Measurements from ENCODE around the gene PRDM16. TPM values are rescaled to one million over a fixed set of nuclear protein-coding genes. Genes with fewer than 3 reads are reported as not detected.

PRDM16 gene
- polyA plus RNA-seq, 1 experiment = 0.06 TPM

DNA sequence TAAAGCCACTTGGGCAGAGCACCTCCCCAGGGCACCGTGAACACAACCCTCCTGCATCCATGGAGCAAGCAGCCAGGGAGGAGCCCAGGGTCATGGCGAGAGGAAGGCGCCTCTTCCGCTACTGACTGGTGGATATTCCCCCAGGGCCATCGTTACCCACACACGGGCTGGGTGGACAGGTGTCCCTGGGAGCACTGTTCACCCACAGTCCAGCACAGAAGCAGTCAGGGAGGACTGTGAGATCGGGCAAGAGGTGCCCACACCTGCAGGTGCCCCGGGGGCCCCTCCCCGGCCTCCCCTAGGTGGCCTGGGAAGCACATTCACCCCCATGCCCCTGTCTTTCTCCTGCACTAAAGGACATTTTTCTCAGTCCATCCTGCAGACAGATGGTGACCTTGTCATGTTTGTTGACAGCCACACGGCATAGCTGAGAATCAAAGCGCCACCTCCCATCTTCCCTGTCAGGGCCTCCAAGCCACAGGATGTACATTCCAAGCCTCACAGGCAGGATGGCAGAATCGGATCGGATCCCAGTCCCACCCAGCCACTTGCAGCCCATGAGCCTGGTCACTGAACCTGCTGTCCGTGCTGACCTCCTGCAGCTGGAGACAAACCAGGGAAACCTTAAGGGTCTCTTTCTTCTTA is 160.2 kb downstream of the PRDM16 start:
- H3K27ac ChIP-seq (ENCODE audit: low read depth, low read length) = no peak overlapping the region
- H3K27me3 ChIP-seq (ENCODE audit: control insufficient read depth, insufficient read depth, low read length) = peaks cover 6% of the 10 kb centered on the region
- H3K9me3 ChIP-seq (ENCODE audit: control insufficient read depth, insufficient read depth, low read length) = peaks cover 3% of the 10 kb centered on the region; the same call in 1 of the 2 replicates
- no peak overlapping the region for H3K4me3 ChIP-seq (ENCODE audit: low read depth, low read length)
- no peak for TF ChIP-seq CTCF (IDR thresholded peaks at IDR 0.05; ENCODE audit: low read depth, low read length)
- ChIA-PET CTCF (no interaction called here), POLR2A (no interaction called here)
- no peak for DNase-seq (ENCODE audit: low read depth, low spot score)

- Histone ChIP-seq H3K27ac (ENCODE audit: low read depth, low read length) (no peak overlapping the region), H3K4me3 (ENCODE audit: low read depth, low read length) (no peak overlapping the region), H3K9me3 (ENCODE audit: control insufficient read depth, insufficient read depth, low read length) (peaks cover 3% of the 10 kb centered on the region; the same call in 1 of the 2 replicates), H3K27me3 (ENCODE audit: control insufficient read depth, insufficient read depth, low read length) (peaks cover 6% of the 10 kb centered on the region)
- DNase-seq (ENCODE audit: low read depth, low spot score) = no peak
- no peak for TF ChIP-seq CTCF (IDR thresholded peaks at IDR 0.05; ENCODE audit: low read depth, low read length)
- CTCF ChIA-PET = no interaction called here
- POLR2A ChIA-PET = no interaction called here
These were observed 161.6 kb downstream of the PRDM16 start for GRCh38 chr1:3230553-3230952.

GRCh38 chr1:3231245-3231644 is 162.2 kb downstream of the PRDM16 start:
- H3K27me3 ChIP-seq (ENCODE audit: control insufficient read depth, insufficient read depth, low read length) = peaks cover 4% of the 10 kb centered on the region
- ChIA-PET POLR2A (no interaction called here), CTCF (no interaction called here)
- H3K9me3 ChIP-seq (ENCODE audit: control insufficient read depth, insufficient read depth, low read length) = peaks cover 3% of the 10 kb centered on the region; the same call in 1 of the 2 replicates
- no peak overlapping the region for H3K4me3 ChIP-seq (ENCODE audit: low read depth, low read length)
- no peak overlapping the region for H3K27ac ChIP-seq (ENCODE audit: low read depth, low read length)
- DNase-seq (ENCODE audit: low read depth, low spot score) = no peak
- TF ChIP-seq CTCF (IDR thresholded peaks at IDR 0.05; ENCODE audit: low read depth, low read length) = no peak

DNA sequence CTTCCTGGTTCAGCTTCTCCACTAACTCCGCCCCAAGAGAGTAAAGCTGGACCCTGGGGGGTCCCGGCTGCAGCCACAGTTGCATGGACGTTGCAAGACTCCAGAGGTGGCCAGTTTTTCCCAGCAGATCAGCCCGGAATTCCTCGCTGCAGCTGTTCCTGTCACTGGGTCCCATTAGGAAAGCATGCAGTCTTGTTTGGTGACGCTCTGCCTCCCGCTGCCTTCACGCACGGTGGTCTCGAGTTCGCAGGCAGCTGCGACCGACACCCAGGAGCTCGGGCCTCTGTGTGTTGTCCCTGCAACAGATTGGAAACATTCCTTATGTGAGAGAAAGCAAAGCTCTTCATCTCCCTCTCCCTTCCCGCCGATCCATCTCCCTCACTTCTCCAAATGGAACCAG is 162.8 kb downstream of the PRDM16 start:
- no peak overlapping the region for H3K4me3 ChIP-seq (ENCODE audit: low read depth, low read length)
- TF ChIP-seq CTCF (IDR thresholded peaks at IDR 0.05; ENCODE audit: low read depth, low read length) = no peak
- POLR2A ChIA-PET = no interaction called here
- H3K27ac ChIP-seq (ENCODE audit: low read depth, low read length) = no peak overlapping the region
- H3K9me3 ChIP-seq (ENCODE audit: control insufficient read depth, insufficient read depth, low read length) = peaks cover 3% of the 10 kb centered on the region; the same call in 1 of the 2 replicates
- peaks cover 4% of the 10 kb centered on the region for H3K27me3 ChIP-seq (ENCODE audit: control insufficient read depth, insufficient read depth, low read length)
- DNase-seq (ENCODE audit: low read depth, low spot score) = no peak
- CTCF ChIA-PET = no interaction called here

DNA sequence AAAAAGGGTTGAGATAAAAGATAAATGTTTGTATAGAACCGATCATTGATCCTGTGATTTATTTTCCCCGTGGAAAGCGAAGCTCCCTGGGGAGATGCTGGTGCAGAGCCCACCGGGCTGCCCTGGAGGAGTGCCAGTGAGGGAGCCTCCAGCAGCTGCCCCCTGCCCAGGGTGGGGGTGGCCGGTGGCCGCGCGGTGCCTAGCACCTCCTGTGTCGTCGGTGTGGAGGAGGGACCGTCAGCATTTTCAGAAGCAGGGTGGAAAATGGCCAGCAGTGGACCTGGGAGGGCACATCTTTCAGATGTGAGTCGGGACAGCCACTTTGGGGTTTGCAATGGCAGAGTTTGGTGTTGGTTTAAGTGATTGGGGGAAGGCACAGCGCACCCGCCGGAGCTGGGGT is 164.0 kb downstream of the PRDM16 start:
- no peak overlapping the region for H3K4me3 ChIP-seq (ENCODE audit: low read depth, low read length)
- ChIA-PET CTCF (no interaction called here), POLR2A (no interaction called here)
- no peak for TF ChIP-seq CTCF (IDR thresholded peaks at IDR 0.05; ENCODE audit: low read depth, low read length)
- H3K9me3 ChIP-seq (ENCODE audit: control insufficient read depth, insufficient read depth, low read length) = peaks cover 9% of the 10 kb centered on the region; the same call in 1 of the 2 replicates
- H3K27me3 ChIP-seq (ENCODE audit: control insufficient read depth, insufficient read depth, low read length) = no peaks in the 10 kb centered on the region
- DNase-seq (ENCODE audit: low read depth, low spot score) = no peak
- no peak overlapping the region for H3K27ac ChIP-seq (ENCODE audit: low read depth, low read length)

Data from AG04450 (cell line).